Thyroid gland (tissue), 4 donors: ENCODE results near the gene SLX9.

Experiments used
- POLR2A ChIP-seq, 2 donors: fragments of 450-650 bp; IDR thresholded peaks; one replicate each; pipeline ENCODE4 v1.6.1; 2017; ENCODE audit warnings: antibody characterized with exemption in 2 of 2, mild to moderate bottlenecking in 2 of 2, moderate library complexity in 1 of 2
- TF ChIP-seq, protein P1 (sequence below), 6 experiments: fragments of 200-600 bp in 3 of 6; fragments of 450-650 bp in 3 of 6; sonication (generic) in 3 of 6; IDR thresholded peaks; one replicate each; pipeline ENCODE4 v1.5.1; 2016 to 2019; ENCODE audit warnings: antibody characterized with exemption in 6 of 6, mild to moderate bottlenecking in 2 of 6, inconsistent platforms in 1 of 6, moderate library complexity in 1 of 6

DNA sequence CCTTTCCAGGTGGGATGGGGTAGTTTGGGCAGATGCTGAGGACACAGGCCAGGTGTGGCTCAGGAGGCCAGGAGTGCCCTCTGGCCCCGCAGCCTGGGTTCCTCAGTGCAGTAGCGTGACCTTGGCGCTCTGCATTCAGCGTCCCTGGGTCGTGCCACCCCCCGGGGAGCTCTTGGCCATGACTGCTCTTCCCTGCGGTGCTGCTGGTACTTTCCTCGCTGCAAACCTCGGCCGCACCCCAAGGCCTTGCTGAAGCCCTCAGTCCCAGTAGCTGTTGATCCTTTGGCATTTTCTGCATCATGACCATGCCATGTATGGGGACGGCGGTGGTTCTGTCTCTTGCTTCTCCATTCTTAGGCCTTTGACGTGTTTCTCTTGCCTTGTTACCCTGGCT, 13.8 kb downstream of the SLX9 start:
- TF ChIP-seq, protein P1, sequence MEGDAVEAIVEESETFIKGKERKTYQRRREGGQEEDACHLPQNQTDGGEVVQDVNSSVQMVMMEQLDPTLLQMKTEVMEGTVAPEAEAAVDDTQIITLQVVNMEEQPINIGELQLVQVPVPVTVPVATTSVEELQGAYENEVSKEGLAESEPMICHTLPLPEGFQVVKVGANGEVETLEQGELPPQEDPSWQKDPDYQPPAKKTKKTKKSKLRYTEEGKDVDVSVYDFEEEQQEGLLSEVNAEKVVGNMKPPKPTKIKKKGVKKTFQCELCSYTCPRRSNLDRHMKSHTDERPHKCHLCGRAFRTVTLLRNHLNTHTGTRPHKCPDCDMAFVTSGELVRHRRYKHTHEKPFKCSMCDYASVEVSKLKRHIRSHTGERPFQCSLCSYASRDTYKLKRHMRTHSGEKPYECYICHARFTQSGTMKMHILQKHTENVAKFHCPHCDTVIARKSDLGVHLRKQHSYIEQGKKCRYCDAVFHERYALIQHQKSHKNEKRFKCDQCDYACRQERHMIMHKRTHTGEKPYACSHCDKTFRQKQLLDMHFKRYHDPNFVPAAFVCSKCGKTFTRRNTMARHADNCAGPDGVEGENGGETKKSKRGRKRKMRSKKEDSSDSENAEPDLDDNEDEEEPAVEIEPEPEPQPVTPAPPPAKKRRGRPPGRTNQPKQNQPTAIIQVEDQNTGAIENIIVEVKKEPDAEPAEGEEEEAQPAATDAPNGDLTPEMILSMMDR (IDR thresholded peaks at IDR 0.05), result no peak
- no peak for TF ChIP-seq POLR2A (IDR thresholded peaks at IDR 0.05)
